ENCODE measurements around the gene MYO3B. TPM values are rescaled to one million over a fixed set of nuclear protein-coding genes. Genes with fewer than 3 reads are reported as not detected.

Gene MYO3B
- total and polyA plus RNA-seq, 8 donors: 0.38 to 1.3 (median 0.52) TPM

- intact Hi-C loops (cut with DNase I): no loop called here
- Histone ChIP-seq H3K36me3 (no peaks in the 10 kb centered on the region), H3K4me1 (peaks cover 7 to 10% (median 9%) of the 10 kb centered on the region in 3 donors), H3K27ac (no peak overlapping the region), H3K9me3 (no peaks in the 10 kb centered on the region), H3K4me3 (no peak overlapping the region), H3K27me3 (no peaks in the 10 kb centered on the region)
- WGBS, 2 donors: 92 to 93% methylated on average over 5 of the region's 5 CpGs
- ATAC-seq (no peak), DNase-seq (no peak), FAIRE-seq (no peak)
- no peak for TF ChIP-seq CTCF (IDR thresholded peaks at IDR 0.05)
Observed at GRCh38 chr2:170391697-170392096, 213.8 kb downstream of the MYO3B start.

- Histone ChIP-seq H3K4me3 (no peak overlapping the region), H3K27me3 (no peaks in the 10 kb centered on the region), H3K27ac (no peak overlapping the region), H3K9me3 (no peaks in the 10 kb centered on the region), H3K4me1 (peaks cover 7 to 10% (median 9%) of the 10 kb centered on the region in 3 donors), H3K36me3 (no peaks in the 10 kb centered on the region)
- DNase-seq: no peak
- no peak for FAIRE-seq
- TF ChIP-seq CTCF (IDR thresholded peaks at IDR 0.05): no peak
- intact Hi-C loops (cut with DNase I): no loop called here
- WGBS, 2 donors: 8 to 12% methylated on average over 2 of the region's 2 CpGs
- ATAC-seq: peak in 2 of 4 donors; percentile 24 to 57
Observed at GRCh38 chr2:170393861-170394498, 216.0 kb downstream of the MYO3B start.

GRCh38 chr2:170394641-170395387 lies 216.9 kb downstream of the MYO3B start:
- peaks cover 7 to 10% (median 9%) of the 10 kb centered on the region in 3 donors for H3K4me1 ChIP-seq
- DNase-seq: no peak
- intact Hi-C loops (cut with DNase I): no loop called here
- TF ChIP-seq CTCF (IDR thresholded peaks at IDR 0.05): no peak
- no peak overlapping the region for H3K4me3 ChIP-seq
- no peak for FAIRE-seq
- H3K9me3 ChIP-seq: no peaks in the 10 kb centered on the region
- H3K27ac ChIP-seq: no peak overlapping the region
- no peak for ATAC-seq
- no peaks in the 10 kb centered on the region for H3K27me3 ChIP-seq
- no peaks in the 10 kb centered on the region for H3K36me3 ChIP-seq

- ATAC-seq: peak in 3 of 4 donors; percentile 51 to 56 (median 56)
- no peaks in the 10 kb centered on the region for H3K27me3 ChIP-seq
- no peaks in the 10 kb centered on the region for H3K9me3 ChIP-seq
- no peak overlapping the region for H3K27ac ChIP-seq
- intact Hi-C loops (cut with DNase I): no loop called here
- no peak for FAIRE-seq
- DNase-seq: no peak
- no peak overlapping the region for H3K4me3 ChIP-seq
- no peak for TF ChIP-seq CTCF (IDR thresholded peaks at IDR 0.05)
- no peaks in the 10 kb centered on the region for H3K36me3 ChIP-seq
- peaks cover 7 to 10% (median 9%) of the 10 kb centered on the region in 3 donors for H3K4me1 ChIP-seq
- WGBS, 2 donors: 19 to 23% methylated on average over 5 of the region's 5 CpGs
Observed at GRCh38 chr2:170396799-170397459, 219.0 kb downstream of the MYO3B start.

All from pancreas (tissue), 10 donors.